ENCODE results near the gene ESRRB. TPM values are rescaled to one million over a fixed set of nuclear protein-coding genes. Genes with fewer than 3 reads are reported as not detected.

Gene ESRRB
- polyA plus RNA-seq, 1 experiment: not detected

DNA sequence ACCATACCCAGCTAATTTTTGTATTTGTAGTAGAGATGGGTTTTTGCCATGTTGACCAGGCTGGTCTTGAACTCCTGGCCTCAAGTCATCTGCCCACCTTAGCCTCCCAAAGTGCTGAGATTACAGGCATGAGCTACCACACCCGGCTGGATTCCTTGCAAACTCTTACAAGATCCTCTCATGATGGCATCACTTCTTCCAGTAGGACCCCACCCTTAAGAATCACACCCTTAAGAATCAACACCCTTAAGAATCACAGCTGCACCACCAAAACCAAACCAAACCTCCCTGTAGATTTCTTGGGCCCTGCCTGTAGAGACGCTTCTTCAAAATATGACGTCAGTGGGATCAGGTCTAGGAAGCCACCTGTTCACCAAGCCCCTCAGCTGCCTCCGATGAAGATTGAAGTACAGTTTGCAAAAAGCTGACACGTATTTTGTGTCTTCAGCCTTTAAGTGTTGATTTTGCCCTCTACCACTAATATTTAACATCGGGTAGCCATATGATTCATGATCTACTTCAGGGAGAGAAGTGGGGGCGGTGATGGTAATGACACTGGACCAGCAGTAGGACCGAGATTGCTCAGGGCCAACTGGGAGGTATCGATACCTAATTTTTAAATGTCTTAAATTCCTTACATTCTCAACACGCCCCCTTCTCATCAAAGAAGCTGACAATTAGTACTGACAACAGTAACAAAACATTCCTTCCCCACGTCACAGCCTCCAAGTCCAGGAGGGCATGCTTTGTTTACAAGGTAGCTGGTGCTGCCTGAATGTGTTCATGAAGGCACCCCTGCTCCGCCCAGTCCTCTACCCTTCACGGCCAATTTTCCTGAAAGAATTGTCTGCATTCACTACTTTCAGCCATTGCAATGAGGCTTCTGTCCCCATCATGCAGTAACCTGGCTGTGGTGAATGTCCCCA, 57.2 kb downstream of the ESRRB start:
- Histone ChIP-seq H3K27ac (ENCODE audit: low read depth, low read length) (no peak overlapping the region), H3K27me3 (ENCODE audit: control insufficient read depth, insufficient read depth, low read length) (no peaks in the 10 kb centered on the region), H3K9me3 (ENCODE audit: control insufficient read depth, insufficient read depth, low read length) (no peaks in the 10 kb centered on the region), H3K4me3 (ENCODE audit: low read depth, low read length) (no peak overlapping the region)
- ChIA-PET CTCF (no interaction called here), POLR2A (no interaction called here)
- no peak for DNase-seq (ENCODE audit: low read depth, low spot score)
- no peak for TF ChIP-seq CTCF (IDR thresholded peaks at IDR 0.05; ENCODE audit: low read depth, low read length)

- Histone ChIP-seq H3K4me3 (ENCODE audit: low read depth, low read length) (no peak overlapping the region), H3K9me3 (ENCODE audit: control insufficient read depth, insufficient read depth, low read length) (no peaks in the 10 kb centered on the region), H3K27me3 (ENCODE audit: control insufficient read depth, insufficient read depth, low read length) (no peaks in the 10 kb centered on the region), H3K27ac (ENCODE audit: low read depth, low read length) (no peak overlapping the region)
- ChIA-PET CTCF (no interaction called here), POLR2A (no interaction called here)
- no peak for TF ChIP-seq CTCF (IDR thresholded peaks at IDR 0.05; ENCODE audit: low read depth, low read length)
- DNase-seq (ENCODE audit: low read depth, low spot score): no peak
These were observed 58.3 kb downstream of the ESRRB start for GRCh38 chr14:76434220-76434619.

GRCh38 chr14:76439237-76439775, 63.4 kb downstream of the ESRRB start:
- POLR2A ChIA-PET: no interaction called here

DNA sequence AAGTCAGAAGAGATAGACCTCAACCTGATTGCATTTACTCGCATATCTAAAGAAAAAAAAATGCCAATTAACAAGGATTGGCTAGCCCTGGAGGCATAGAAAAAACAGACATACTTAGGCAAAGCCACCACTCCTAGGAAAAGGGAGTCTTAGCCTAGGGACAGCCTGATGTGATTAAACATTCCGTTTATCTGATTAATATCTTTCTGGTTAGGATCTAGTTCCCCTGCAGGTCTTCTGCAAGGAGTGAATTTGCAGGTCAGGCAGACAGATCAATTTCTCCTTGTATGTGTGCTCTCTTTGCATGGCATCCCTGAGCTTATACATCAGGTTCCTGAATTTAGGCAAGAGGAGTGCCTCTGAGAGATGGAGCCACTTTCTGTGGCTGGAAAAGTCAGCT, 70.5 kb downstream of the ESRRB start:
- no peak overlapping the region for H3K4me3 ChIP-seq (ENCODE audit: low read depth, low read length)
- no peak for TF ChIP-seq CTCF (IDR thresholded peaks at IDR 0.05; ENCODE audit: low read depth, low read length)
- CTCF ChIA-PET: interaction anchor here (0.7 kb wide), 1 partner anchor 652 kb away, joined by 3 read pairs; no protein-coding TSS in a partner anchor
- no peaks in the 10 kb centered on the region for H3K9me3 ChIP-seq (ENCODE audit: control insufficient read depth, insufficient read depth, low read length)
- H3K27ac ChIP-seq (ENCODE audit: low read depth, low read length): no peak overlapping the region
- POLR2A ChIA-PET: no interaction called here
- no peaks in the 10 kb centered on the region for H3K27me3 ChIP-seq (ENCODE audit: control insufficient read depth, insufficient read depth, low read length)
- no peak for DNase-seq (ENCODE audit: low read depth, low spot score)

More at GRCh38 chr14:76439237-76439775, 63.4 kb downstream of the ESRRB start:
- H3K4me3 ChIP-seq (ENCODE audit: low read depth, low read length): no peak overlapping the region
- CTCF ChIA-PET: interaction anchor here (0.7 kb wide), 1 partner anchor 61 kb away, joined by 3 read pairs; no protein-coding TSS in a partner anchor
- TF ChIP-seq CTCF (IDR thresholded peaks at IDR 0.05; ENCODE audit: low read depth, low read length): no peak
- no peak for DNase-seq (ENCODE audit: low read depth, low spot score)
- no peak overlapping the region for H3K27ac ChIP-seq (ENCODE audit: low read depth, low read length)
- H3K27me3 ChIP-seq (ENCODE audit: control insufficient read depth, insufficient read depth, low read length): no peaks in the 10 kb centered on the region
- no peaks in the 10 kb centered on the region; the same call in 1 of the 2 replicates for H3K9me3 ChIP-seq (ENCODE audit: control insufficient read depth, insufficient read depth, low read length)

GRCh38 chr14:76446921-76447320, 71.0 kb downstream of the ESRRB start:
- no peak for TF ChIP-seq CTCF (IDR thresholded peaks at IDR 0.05; ENCODE audit: low read depth, low read length)
- H3K27ac ChIP-seq (ENCODE audit: low read depth, low read length): no peak overlapping the region
- H3K4me3 ChIP-seq (ENCODE audit: low read depth, low read length): no peak overlapping the region
- CTCF ChIA-PET: no interaction called here
- POLR2A ChIA-PET: no interaction called here
- H3K27me3 ChIP-seq (ENCODE audit: control insufficient read depth, insufficient read depth, low read length): no peaks in the 10 kb centered on the region
- no peaks in the 10 kb centered on the region for H3K9me3 ChIP-seq (ENCODE audit: control insufficient read depth, insufficient read depth, low read length)
- no peak for DNase-seq (ENCODE audit: low read depth, low spot score)
